Stimulated activated naive B cell treated with anti-CD40 and anti-IgM and Interleukin-4, amounts not matched to agents 10 μg/mL and 1 μg/mL and 100 μg/mL, for 72 hours (primary cell): ENCODE data around the gene CAMSAP1.
"Not testable (repeated sequence)": the region's sequence is repeated elsewhere in the genome, so short reads cannot be mapped to it uniquely, and the experiment has no call there.

ENCODE experiments used
- ATAC-seq, 2 donors: fragments of 150-1000 bp; cut with Tn5 transposase; replicated peaks; 2 replicates each; pipeline ENCODE4 v1.10.0; 2021; ENCODE audit warnings: moderate library complexity in 1 of 2
- DNase-seq: peaks from one replicate; pipeline ENCODE4 v3.0.0; 2021
- H3K27ac Mint-ChIP-seq: one replicate; pipeline ENCODE4 v1.8.0; 2022; ENCODE audit warnings: mild to moderate bottlenecking, mixed read lengths
- H3K27me3 Mint-ChIP-seq, 2 donors: one replicate each; pipeline ENCODE4 v1.8.0; 2022; ENCODE audit warnings: mixed read lengths in 2 of 2
- H3K36me3 Mint-ChIP-seq, 2 donors: one replicate each; pipeline ENCODE4 v1.8.0; 2022; ENCODE audit warnings: mixed read lengths in 2 of 2, mild to moderate bottlenecking in 1 of 2
- H3K4me1 Mint-ChIP-seq, 2 donors: one replicate each; pipeline ENCODE4 v1.8.0; 2022; ENCODE audit warnings: mixed read lengths in 2 of 2, mild to moderate bottlenecking in 1 of 2
- H3K4me3 Mint-ChIP-seq, 2 donors: one replicate each; pipeline ENCODE4 v1.8.0; 2022; ENCODE audit warnings: mild to moderate bottlenecking in 2 of 2, mixed read lengths in 2 of 2, moderate library complexity in 1 of 2
- H3K9me3 Mint-ChIP-seq, 2 donors: one replicate each; pipeline ENCODE4 v1.8.0; 2022; ENCODE audit warnings: mixed read lengths in 2 of 2, mild to moderate bottlenecking in 1 of 2

Gene CAMSAP1

GRCh38 chr9:135907431-135908092 lies at the start of gene CAMSAP1:
TSS of gene CAMSAP1 (minus strand) at chr9:135907546. CDS start at chr9:135907159, 387 bp downstream.
- Mint-ChIP-seq H3K4me1 (peaks cover 39 to 75% of the 10 kb centered on the region in 2 donors), H3K27ac (peak within 1 kb of the TSS; percentile 74), H3K9me3 (peaks cover 4 to 11% of the 10 kb centered on the region in 2 donors), H3K27me3 (no peaks in the 10 kb centered on the region), H3K4me3 (peak within 1 kb of the TSS; percentile 79 to 84), H3K36me3 (peaks cover 44 to 46% of the 10 kb centered on the region in 2 donors)
- peak; percentile 82 to 86 for ATAC-seq
- peak; percentile 85 for DNase-seq

GRCh38 chr9:135956802-135957174 lies 49.4 kb upstream of the CAMSAP1 start:
- Mint-ChIP-seq H3K9me3 (no peaks in the 10 kb centered on the region), H3K27me3 (no peaks in the 10 kb centered on the region), H3K4me1 (peaks cover 16 to 32% of the 10 kb centered on the region in 2 donors), H3K4me3 (no peak overlapping the region), H3K27ac (no peak overlapping the region), H3K36me3 (peaks cover 14 to 23% of the 10 kb centered on the region in 2 donors)
- DNase-seq (no peak), ATAC-seq (no peak)

- Mint-ChIP-seq H3K27ac (no peak overlapping the region), H3K36me3 (peaks cover 15 to 23% of the 10 kb centered on the region in 2 donors), H3K27me3 (no peaks in the 10 kb centered on the region), H3K4me3 (no peak overlapping the region), H3K9me3 (no peaks in the 10 kb centered on the region), H3K4me1 (peaks cover 13 to 27% of the 10 kb centered on the region in 2 donors)
- DNase-seq (no peak), ATAC-seq (no peak)
These were observed 48.8 kb upstream of the CAMSAP1 start for GRCh38 chr9:135955934-135956801.

GRCh38 chr9:135952664-135953206 lies 45.4 kb upstream of the CAMSAP1 start:
- no peaks in the 10 kb centered on the region for H3K27me3 Mint-ChIP-seq
- ATAC-seq, result no peak
- no peaks in the 10 kb centered on the region for H3K9me3 Mint-ChIP-seq
- no peak overlapping the region for H3K27ac Mint-ChIP-seq
- no peak overlapping the region for H3K4me3 Mint-ChIP-seq
- peaks cover 34 to 45% of the 10 kb centered on the region in 2 donors for H3K36me3 Mint-ChIP-seq
- H3K4me1 Mint-ChIP-seq, result peaks cover 4 to 9% of the 10 kb centered on the region in 2 donors
- no peak for DNase-seq

GRCh38 chr9:135951889-135952663 lies 44.7 kb upstream of the CAMSAP1 start:
- Mint-ChIP-seq H3K27ac (no peak overlapping the region), H3K36me3 (peaks cover 35 to 48% of the 10 kb centered on the region in 2 donors), H3K27me3 (no peaks in the 10 kb centered on the region), H3K9me3 (no peaks in the 10 kb centered on the region), H3K4me1 (peaks cover 4 to 9% of the 10 kb centered on the region in 2 donors), H3K4me3 (no peak overlapping the region)
- ATAC-seq, result no peak
- DNase-seq, result no peak

GRCh38 chr9:135951310-135951709 lies 44.0 kb upstream of the CAMSAP1 start:
- not testable (repeated sequence) for H3K27me3 Mint-ChIP-seq, DNase-seq, H3K4me3 Mint-ChIP-seq, H3K27ac Mint-ChIP-seq, H3K9me3 Mint-ChIP-seq, H3K4me1 Mint-ChIP-seq, ATAC-seq
- H3K36me3 Mint-ChIP-seq, result peaks cover 35 to 53% of the 10 kb centered on the region in 2 donors

- H3K9me3 Mint-ChIP-seq, H3K27me3 Mint-ChIP-seq, H3K27ac Mint-ChIP-seq, H3K4me3 Mint-ChIP-seq, ATAC-seq, DNase-seq, H3K4me1 Mint-ChIP-seq: not testable (repeated sequence)
- H3K36me3 Mint-ChIP-seq, result peaks cover 36 to 58% of the 10 kb centered on the region in 2 donors
These were observed 43.5 kb upstream of the CAMSAP1 start for GRCh38 chr9:135950841-135951240.

GRCh38 chr9:135950135-135950682 lies 42.9 kb upstream of the CAMSAP1 start:
- Mint-ChIP-seq H3K9me3 (no peaks in the 10 kb centered on the region), H3K36me3 (peaks cover 42 to 64% of the 10 kb centered on the region in 2 donors), H3K4me3 (no peak overlapping the region), H3K4me1 (peaks cover 0 to 8% of the 10 kb centered on the region in 2 donors), H3K27me3 (no peaks in the 10 kb centered on the region), H3K27ac (no peak overlapping the region)
- DNase-seq (no peak), ATAC-seq (no peak)

- H3K4me3 Mint-ChIP-seq, result no peak overlapping the region
- H3K4me1 Mint-ChIP-seq, result peaks cover 0 to 5% of the 10 kb centered on the region in 2 donors
- H3K9me3 Mint-ChIP-seq, result no peaks in the 10 kb centered on the region
- H3K27ac Mint-ChIP-seq, result no peak overlapping the region
- no peaks in the 10 kb centered on the region for H3K27me3 Mint-ChIP-seq
- DNase-seq (no peak), ATAC-seq (no peak)
- H3K36me3 Mint-ChIP-seq, result peaks cover 44 to 64% of the 10 kb centered on the region in 2 donors
These were observed 42.3 kb upstream of the CAMSAP1 start for GRCh38 chr9:135949501-135950134.

GRCh38 chr9:135948968-135949367 lies 41.6 kb upstream of the CAMSAP1 start:
- no peak for DNase-seq
- H3K36me3 Mint-ChIP-seq, result peaks cover 46 to 66% of the 10 kb centered on the region in 2 donors

GRCh38 chr9:135948446-135948845 lies 41.1 kb upstream of the CAMSAP1 start:
- Mint-ChIP-seq H3K9me3 (no peaks in the 10 kb centered on the region), H3K36me3 (peaks cover 50 to 66% of the 10 kb centered on the region in 2 donors), H3K27ac (no peak overlapping the region), H3K4me3 (no peak overlapping the region), H3K4me1 (peaks cover 2 to 5% of the 10 kb centered on the region in 2 donors), H3K27me3 (no peaks in the 10 kb centered on the region)
- DNase-seq (no peak), ATAC-seq (no peak)

More at GRCh38 chr9:135948968-135949367, 41.6 kb upstream of the CAMSAP1 start:
- no peak for ATAC-seq
- Mint-ChIP-seq H3K9me3 (no peaks in the 10 kb centered on the region), H3K27me3 (no peaks in the 10 kb centered on the region), H3K4me3 (no peak overlapping the region), H3K27ac (no peak overlapping the region), H3K4me1 (peaks cover 2 to 5% of the 10 kb centered on the region in 2 donors)

- Mint-ChIP-seq H3K27ac (peak overlapping the region; percentile 38), H3K9me3 (no peaks in the 10 kb centered on the region), H3K4me1 (peaks cover 2 to 5% of the 10 kb centered on the region in 2 donors), H3K4me3 (no peak overlapping the region), H3K36me3 (peaks cover 50 to 70% of the 10 kb centered on the region in 2 donors), H3K27me3 (no peaks in the 10 kb centered on the region)
- ATAC-seq, result no peak
- DNase-seq, result no peak
These were observed 40.2 kb upstream of the CAMSAP1 start for GRCh38 chr9:135947582-135947981.

GRCh38 chr9:135947105-135947504 lies 39.8 kb upstream of the CAMSAP1 start:
- DNase-seq, H3K4me1 Mint-ChIP-seq, H3K9me3 Mint-ChIP-seq, ATAC-seq, H3K27ac Mint-ChIP-seq, H3K4me3 Mint-ChIP-seq, H3K27me3 Mint-ChIP-seq: not testable (repeated sequence)
- H3K36me3 Mint-ChIP-seq, result peaks cover 51 to 68% of the 10 kb centered on the region in 2 donors
